Caco-2 (cell line): ENCODE results near the gene CNP. TPM values are rescaled to one million over a fixed set of nuclear protein-coding genes. Genes with fewer than 3 reads are reported as not detected.
A peak's percentile ranks its signal among the peaks of the same experiment; 100 is the strongest.

Source experiments
- BruUV-seq: library from RNA; stranded (reverse); fragments of 400-500 nt; replicated peaks from 2 replicates; lab custom pipeline; 2021; lab: Mats Ljungman, UMichigan
- CTCF ChIA-PET: fragments of 300-600 bp; sonication (Branson Sonifier 250); formaldehyde crosslinking; loops from one replicate; lab custom pipeline; 2022; ENCODE audit warnings: antibody characterized with exemption; lab: Charles Lee
- POLR2A ChIA-PET: fragments of 300-600 bp; sonication (Branson Sonifier 250); formaldehyde crosslinking; loops from one replicate; lab custom pipeline; 2022; ENCODE audit warnings: antibody characterized with exemption; lab: Charles Lee
- DNase-seq, 2 experiments: peaks; one replicate each; pipeline versions ENCODE4 v3.0.0 to v3.0.0-alpha.2; 2020 to 2022
- H3K27me3 ChIP-seq: replicated peaks from 2 replicates; pipeline ENCODE4 v1.6.0; 2011; ENCODE audit warnings: low read length; ENCODE audit not compliant: control insufficient read depth, insufficient read depth
- H3K36me3 ChIP-seq: 2 replicates; pipeline ENCODE4 v1.5.1; 2011; ENCODE audit warnings: low read length; ENCODE audit not compliant: control insufficient read depth, insufficient read depth
- H3K4me1 ChIP-seq: fragments of 250-450 bp; sonication (Bioruptor Pico); 2 replicates; pipeline ENCODE4 v1.5.1; 2020; ENCODE audit warnings: mild to moderate bottlenecking
- H3K4me3 ChIP-seq: 2 replicates; pipeline ENCODE4 v1.5.1; 2011; ENCODE audit warnings: low read depth, mild to moderate bottlenecking, control low read depth, low read length
- H3K9me3 ChIP-seq: fragments of 250-450 bp; sonication (Bioruptor Pico); 2 replicates; pipeline ENCODE4 v1.5.1; 2020; ENCODE audit warnings: mild to moderate bottlenecking, moderate library complexity
- H3K27ac Mint-ChIP-seq: one replicate; pipeline ENCODE4 v1.8.0; 2022; ENCODE audit warnings: mixed read lengths; ENCODE audit not compliant: unreplicated experiment
- H3K27me3 Mint-ChIP-seq: one replicate; pipeline ENCODE4 v1.8.0; 2022; ENCODE audit warnings: mixed read lengths; ENCODE audit not compliant: insufficient read depth, unreplicated experiment
- H3K36me3 Mint-ChIP-seq: one replicate; pipeline ENCODE4 v1.8.0; 2022; ENCODE audit warnings: mild to moderate bottlenecking, mixed read lengths; ENCODE audit not compliant: insufficient read depth, unreplicated experiment
- H3K4me1 Mint-ChIP-seq: one replicate; pipeline ENCODE4 v1.8.0; 2022; ENCODE audit warnings: low read depth, mixed read lengths; ENCODE audit not compliant: unreplicated experiment
- H3K4me3 Mint-ChIP-seq: one replicate; pipeline ENCODE4 v1.8.0; 2022; ENCODE audit warnings: mild to moderate bottlenecking, moderate library complexity, mixed read lengths; ENCODE audit not compliant: unreplicated experiment
- H3K9me3 Mint-ChIP-seq: one replicate; pipeline ENCODE4 v1.8.0; 2022; ENCODE audit warnings: mixed read lengths; ENCODE audit not compliant: unreplicated experiment
- intact Hi-C: fragments of 100-400 bp; cut with micrococcal nuclease; formaldehyde crosslinking; loops from one replicate; pipeline ENCODE4 v1.10.0; 2022; ENCODE audit not compliant: unreplicated experiment
- total RNA-seq: library from RNA; stranded (reverse); gene quantifications from 2 replicates; pipeline ENCODE4 v1.2.3, GENCODE V29; 2022
- TF ChIP-seq, protein P1 (sequence below), 2 experiments: fragments of 200-600 bp in 1 of 2; IDR thresholded peaks; 1 replicate in 1 of 2; 2 replicates in 1 of 2; pipeline versions ENCODE4 v1.5.1 to v1.8.0; 2011 to 2022; ENCODE audit warnings: antibody characterized with exemption in 1 of 2, control low read depth in 1 of 2, inconsistent platforms in 1 of 2, low read depth in 1 of 2, low read length in 1 of 2, mild to moderate bottlenecking in 1 of 2, moderate library complexity in 1 of 2; ENCODE audit not compliant: insufficient read depth in 1 of 2, severe bottlenecking in 1 of 2, unreplicated experiment in 1 of 2

The CNP gene
- total RNA-seq, 1 experiment from 2014 or later, result 94.5 TPM

DNA sequence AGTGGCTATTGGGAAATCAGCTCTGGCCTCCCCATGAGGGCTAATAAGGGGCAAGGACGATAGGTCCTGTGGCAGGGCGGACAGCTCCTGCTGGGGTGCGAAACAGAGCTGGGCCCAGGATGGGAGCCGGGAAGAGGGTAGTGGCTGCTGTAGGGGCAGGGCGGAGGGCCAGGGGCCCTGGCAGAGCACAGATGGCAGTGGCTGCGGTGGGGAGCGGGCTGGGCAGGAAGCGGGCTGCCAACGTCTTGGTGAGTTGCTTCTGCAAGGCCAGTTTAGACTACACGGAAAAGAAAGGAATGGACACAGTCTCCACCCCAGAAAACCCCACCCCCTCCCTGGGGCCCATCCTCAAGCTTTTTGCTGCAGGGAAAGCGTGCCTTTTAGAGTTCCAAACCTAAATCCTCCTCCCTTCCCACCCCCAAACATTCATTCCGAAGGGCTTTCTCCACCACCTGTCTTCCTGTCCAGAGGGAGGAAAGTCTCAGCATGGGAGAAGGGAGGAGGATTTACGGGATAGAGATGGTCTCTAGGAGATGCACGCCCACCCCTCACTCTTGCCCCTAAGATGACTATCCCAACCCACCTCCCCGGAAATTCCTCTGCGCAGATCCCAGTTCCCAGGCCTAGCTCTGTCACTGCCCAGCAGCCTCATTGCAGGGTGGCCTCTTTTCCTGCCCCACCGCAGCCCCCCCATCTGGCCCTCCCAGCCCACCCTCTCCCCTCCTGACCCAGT lies 60.4 kb downstream of the CNP start:
- Mint-ChIP-seq H3K27ac (peak overlapping the region; percentile 23), H3K36me3 (peaks cover 20% of the 10 kb centered on the region), H3K4me1 (peaks cover 28% of the 10 kb centered on the region), H3K27me3 (no peaks in the 10 kb centered on the region), H3K9me3 (no peaks in the 10 kb centered on the region), H3K4me3 (no peak overlapping the region)
- ChIA-PET CTCF (interaction anchor here (0.6 to 1.4 kb wide), 9 partner anchors 9 to 167 kb away, joined by 3 to 6 read pairs (median 3); partner anchors contain the start of genes DNAJC7, KAT2A and ZNF385C), POLR2A (no interaction called here)
- intact Hi-C loops, result no loop called here
- H3K9me3 ChIP-seq, result no peaks in the 10 kb centered on the region
- no peak overlapping the region for H3K4me3 ChIP-seq
- 0 out of 2 replicates have a peak, but pooled peaks cover 2% of the 10 kb centered on the region for H3K36me3 ChIP-seq
- DNase-seq, result no peak
- H3K27me3 ChIP-seq, result no peaks in the 10 kb centered on the region
- BruUV-seq, result no TSS peak
- peaks cover 21% of the 10 kb centered on the region for H3K4me1 ChIP-seq
- TF ChIP-seq, protein P1, sequence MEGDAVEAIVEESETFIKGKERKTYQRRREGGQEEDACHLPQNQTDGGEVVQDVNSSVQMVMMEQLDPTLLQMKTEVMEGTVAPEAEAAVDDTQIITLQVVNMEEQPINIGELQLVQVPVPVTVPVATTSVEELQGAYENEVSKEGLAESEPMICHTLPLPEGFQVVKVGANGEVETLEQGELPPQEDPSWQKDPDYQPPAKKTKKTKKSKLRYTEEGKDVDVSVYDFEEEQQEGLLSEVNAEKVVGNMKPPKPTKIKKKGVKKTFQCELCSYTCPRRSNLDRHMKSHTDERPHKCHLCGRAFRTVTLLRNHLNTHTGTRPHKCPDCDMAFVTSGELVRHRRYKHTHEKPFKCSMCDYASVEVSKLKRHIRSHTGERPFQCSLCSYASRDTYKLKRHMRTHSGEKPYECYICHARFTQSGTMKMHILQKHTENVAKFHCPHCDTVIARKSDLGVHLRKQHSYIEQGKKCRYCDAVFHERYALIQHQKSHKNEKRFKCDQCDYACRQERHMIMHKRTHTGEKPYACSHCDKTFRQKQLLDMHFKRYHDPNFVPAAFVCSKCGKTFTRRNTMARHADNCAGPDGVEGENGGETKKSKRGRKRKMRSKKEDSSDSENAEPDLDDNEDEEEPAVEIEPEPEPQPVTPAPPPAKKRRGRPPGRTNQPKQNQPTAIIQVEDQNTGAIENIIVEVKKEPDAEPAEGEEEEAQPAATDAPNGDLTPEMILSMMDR (IDR thresholded peaks at IDR 0.05; ENCODE audit: insufficient read depth in 1 of 2, low read depth in 1 of 2, low read length in 1 of 2, severe bottlenecking in 1 of 2, unreplicated experiment in 1 of 2), result no peak

Other genes starting within 250 kb of the CNP start
- 3.2 and 3.3 TPM in 2 replicates for gene HAP1, start 232.2 kb upstream of the CNP start, total RNA-seq
- gene JUP, start 180.1 kb upstream of the CNP start, total RNA-seq, result 392 and 419 TPM in 2 replicates
- gene P3H4, start 154.8 kb upstream of the CNP start, total RNA-seq, result 34.1 and 39.2 TPM in 2 replicates
- 112 and 132 TPM in 2 replicates for gene FKBP10, start 153.8 kb upstream of the CNP start, total RNA-seq
- 85.4 and 94.5 TPM in 2 replicates for gene NT5C3B, start 130.6 kb upstream of the CNP start, total RNA-seq
- gene KLHL10, start 129.0 kb upstream of the CNP start, total RNA-seq, result not detected in 2 replicates
- 20.3 and 22.2 TPM in 2 replicates for gene KLHL11, start 101.4 kb upstream of the CNP start, total RNA-seq
- gene ACLY, start 47.8 kb upstream of the CNP start, total RNA-seq, result 246 and 252 TPM in 2 replicates
- gene ODAD4, start 36.2 kb upstream of the CNP start, total RNA-seq, result 0.98 and 1.3 TPM in 2 replicates
- 147 and 156 TPM in 2 replicates for gene DNAJC7, start 50.6 kb downstream of the CNP start, total RNA-seq
- 51.6 and 55.0 TPM in 2 replicates for gene NKIRAS2, start 53.3 kb downstream of the CNP start, total RNA-seq
- 3.8 and 4.7 TPM in 2 replicates for gene C17orf113, start 83.8 kb downstream of the CNP start, total RNA-seq
- gene ZNF385C, start 131.7 kb downstream of the CNP start, total RNA-seq, result 1.00 and 1.5 TPM in 2 replicates
- 0.79 TPM in 2 replicates for gene DHX58, start 145.9 kb downstream of the CNP start, total RNA-seq
- 46.5 and 56.2 TPM in 2 replicates for gene KAT2A, start 154.6 kb downstream of the CNP start, total RNA-seq
- gene HSPB9, start 156.0 kb downstream of the CNP start, total RNA-seq, result not detected in 2 replicates
- gene RAB5C, start 188.2 kb downstream of the CNP start, total RNA-seq, result 151 and 155 TPM in 2 replicates
- gene KCNH4, start 214.3 kb downstream of the CNP start, total RNA-seq, result 0.07 and 0.37 TPM in 2 replicates
- not detected in 2 replicates for gene HCRT, start 218.7 kb downstream of the CNP start, total RNA-seq
- 17.7 and 21.4 TPM in 2 replicates for gene GHDC, start 227.7 kb downstream of the CNP start, total RNA-seq